Endothelial cell of umbilical vein (primary cell): ENCODE measurements around the gene LIN7A. TPM values are rescaled to one million over a fixed set of nuclear protein-coding genes. Genes with fewer than 3 reads are reported as not detected.

Experiments used
- BruUV-seq: library from RNA; stranded (reverse); fragments of 400-500 nt; replicated peaks from 2 replicates; lab custom pipeline; 2021; lab: Mats Ljungman, UMichigan
- CTCF ChIA-PET: fragments of 300-600, 350-600 bp; sonication (Branson Sonifier 250); formaldehyde crosslinking; loops from one replicate; lab custom pipeline; 2021; ENCODE audit warnings: antibody characterized with exemption, inconsistent platforms; lab: Charles Lee
- POLR2A ChIA-PET: fragments of 300-600, 350-600 bp; sonication (Branson Sonifier 250); formaldehyde crosslinking; loops from one replicate; lab custom pipeline; 2021; ENCODE audit warnings: antibody characterized with exemption, inconsistent platforms; lab: Charles Lee
- DNase-seq: peaks from one replicate; pipeline ENCODE4 v3.0.0-alpha.2; 2011; ENCODE audit warnings: low read depth, low spot score
- FAIRE-seq: peaks from 2 replicates; lab custom pipeline; 2011; peaks lifted over from hg19 to GRCh38; lab: Jason Lieb, UNC
- H2AFZ ChIP-seq: 2 replicates; pipeline ENCODE4 v1.6.0; 2012; ENCODE audit warnings: low read depth, low read length, control low read depth, inconsistent platforms
- H3K27ac ChIP-seq: 2 replicates; pipeline ENCODE4 v1.5.1; 2011; ENCODE audit warnings: low read depth, mild to moderate bottlenecking, control low read depth, low read length, moderate library complexity; ENCODE audit not compliant: insufficient read depth
- H3K27me3 ChIP-seq, 2 experiments: 2 replicates each; pipeline versions ENCODE4 v1.6.0 to v1.6.1; 2011; ENCODE audit warnings: low read length in 2 of 2, mixed read lengths in 1 of 2; ENCODE audit not compliant: control insufficient read depth in 2 of 2, insufficient read depth in 2 of 2
- H3K36me3 ChIP-seq, 2 experiments: 2 replicates in 1 of 2; 3 replicates in 1 of 2; pipeline ENCODE4 v1.5.1; 2011; ENCODE audit warnings: low read length in 2 of 2, mild to moderate bottlenecking in 1 of 2, moderate library complexity in 1 of 2; ENCODE audit not compliant: control insufficient read depth in 2 of 2, insufficient read depth in 2 of 2; ENCODE audit errors: extremely low read depth in 1 of 2
- H3K4me1 ChIP-seq: 3 replicates; pipeline ENCODE4 v1.5.1; 2011; ENCODE audit warnings: mild to moderate bottlenecking, low read length; ENCODE audit not compliant: control insufficient read depth, insufficient read depth; ENCODE audit errors: extremely low read depth
- H3K4me2 ChIP-seq: 2 replicates; pipeline ENCODE4 v1.6.1; 2011; ENCODE audit warnings: low read length, control low read depth, mixed read lengths; ENCODE audit not compliant: insufficient read depth
- H3K4me3 ChIP-seq, 3 experiments: fragments of 200-600 bp in 1 of 3; sonication (generic), shearing (Covaris generic) in 1 of 3; replicated peaks in 1 of 3; 2 replicates each; pipeline ENCODE4 v1.5.1; 2011 to 2016; ENCODE audit warnings: control low read depth in 3 of 3, low read length in 3 of 3, mild to moderate bottlenecking in 2 of 3, inconsistent platforms in 1 of 3, low read depth in 1 of 3, moderate library complexity in 1 of 3; ENCODE audit not compliant: insufficient read depth in 1 of 3
- H3K79me2 ChIP-seq: 2 replicates; pipeline ENCODE4 v1.6.0; 2012; ENCODE audit warnings: low read length, inconsistent platforms; ENCODE audit not compliant: control insufficient read depth, insufficient read depth
- H3K9ac ChIP-seq: replicated peaks from 2 replicates; pipeline ENCODE3; 2011; ENCODE audit warnings: low read length, control low read depth; ENCODE audit not compliant: insufficient read depth; ENCODE audit errors: extremely low read depth
- H3K9me1 ChIP-seq: replicated peaks from 3 replicates; pipeline ENCODE4 v1.6.0; 2011; ENCODE audit warnings: mild to moderate bottlenecking, low read length; ENCODE audit not compliant: control insufficient read depth, insufficient read depth; ENCODE audit errors: extremely low read depth
- H3K9me3 ChIP-seq: replicated peaks from 2 replicates; pipeline ENCODE4 v1.5.1; 2012; ENCODE audit warnings: low read length, inconsistent platforms; ENCODE audit not compliant: control insufficient read depth, insufficient read depth
- H4K20me1 ChIP-seq: replicated peaks from 2 replicates; pipeline ENCODE3; 2011; ENCODE audit warnings: mild to moderate bottlenecking, low read length; ENCODE audit not compliant: control insufficient read depth, insufficient read depth; ENCODE audit errors: extremely low read depth
- CTCF ChIP-seq, 2 donors: IDR thresholded peaks; 1 replicate in 1 of 2; 2 replicates in 1 of 2; pipeline ENCODE4 v1.5.1; 2011; ENCODE audit warnings: low read length in 2 of 2, mild to moderate bottlenecking in 2 of 2, moderate library complexity in 2 of 2, control low read depth in 1 of 2, inconsistent platforms in 1 of 2, low read depth in 1 of 2; ENCODE audit not compliant: insufficient read depth in 1 of 2; ENCODE audit errors: extremely low read depth in 1 of 2
- EZH2 ChIP-seq: IDR thresholded peaks from 2 replicates; pipeline ENCODE4 v1.6.1; 2012; ENCODE audit warnings: borderline replicate concordance, low read depth, mild to moderate bottlenecking, moderate library complexity, low read length, inconsistent platforms; ENCODE audit not compliant: severe bottlenecking
- FOS ChIP-seq: IDR thresholded peaks from 2 replicates; pipeline ENCODE4 v1.6.1; 2011; ENCODE audit warnings: mild to moderate bottlenecking, low read length, moderate library complexity, borderline replicate concordance; ENCODE audit not compliant: insufficient read depth
- GATA2 ChIP-seq: IDR thresholded peaks from 2 replicates; pipeline ENCODE4 v1.7.0; 2011; ENCODE audit warnings: low read depth, mild to moderate bottlenecking, moderate library complexity, mixed read lengths, low read length; ENCODE audit not compliant: insufficient read length, insufficient read depth
- JUN ChIP-seq: IDR thresholded peaks from 2 replicates; pipeline ENCODE4 v1.6.1; 2011; ENCODE audit warnings: borderline replicate concordance, low read depth; ENCODE audit not compliant: insufficient read length, insufficient read depth
- MYC ChIP-seq: IDR thresholded peaks from one replicate; pipeline ENCODE4 v1.6.1; 2011; ENCODE audit warnings: mild to moderate bottlenecking, low read depth, low read length
- POLR2A ChIP-seq: IDR thresholded peaks from 2 replicates; pipeline ENCODE4 v1.6.1; 2012; ENCODE audit warnings: low read depth, mild to moderate bottlenecking, control low read depth, low read length
- POLR2AphosphoS5 ChIP-seq: IDR thresholded peaks from 2 replicates; pipeline ENCODE4 v1.6.1; 2012; ENCODE audit warnings: low read depth, mild to moderate bottlenecking, control low read depth, low read length, moderate library complexity; ENCODE audit not compliant: insufficient read depth
- dilution Hi-C: fragments of 300-500 bp; cut with MboI; formaldehyde crosslinking; loops from one replicate; pipeline ENCODE4 v1.15.0; 2019; ENCODE audit warnings: low sequenced_read_pairs; ENCODE audit not compliant: extremely low pct_ligation_motif_present
- intact Hi-C: fragments of 100-400 bp; cut with micrococcal nuclease; formaldehyde crosslinking; loops from one replicate; pipeline ENCODE4 v1.10.0; 2022
- polyA plus RNA-seq, 4 experiments: library from polyadenylated mRNA; depleted of rRNA in 3 of 4; stranded (reverse) in 3 of 4; unstranded in 1 of 4; fragments of >200 nt; gene quantifications; 2 replicates each; pipeline versions ENCODE4 v1.2.1 to v1.2.3, GENCODE V29; 2011 to 2012; ENCODE audit warnings: missing spikeins in 1 of 4
- total RNA-seq: library from RNA; stranded (reverse); gene quantifications from 2 replicates; pipeline ENCODE4 v1.2.3, GENCODE V29; 2021
- TF ChIP-seq, protein P1 (sequence below): IDR thresholded peaks from 2 replicates; pipeline ENCODE4 v1.6.1; 2011; ENCODE audit not compliant: insufficient read depth, insufficient read length

LIN7A gene
- total and polyA plus RNA-seq, 2 donors (not counting 3 experiments of a cell fraction or from before 2014, with no cell fraction given), result 1.6 to 4.3 TPM

DNA sequence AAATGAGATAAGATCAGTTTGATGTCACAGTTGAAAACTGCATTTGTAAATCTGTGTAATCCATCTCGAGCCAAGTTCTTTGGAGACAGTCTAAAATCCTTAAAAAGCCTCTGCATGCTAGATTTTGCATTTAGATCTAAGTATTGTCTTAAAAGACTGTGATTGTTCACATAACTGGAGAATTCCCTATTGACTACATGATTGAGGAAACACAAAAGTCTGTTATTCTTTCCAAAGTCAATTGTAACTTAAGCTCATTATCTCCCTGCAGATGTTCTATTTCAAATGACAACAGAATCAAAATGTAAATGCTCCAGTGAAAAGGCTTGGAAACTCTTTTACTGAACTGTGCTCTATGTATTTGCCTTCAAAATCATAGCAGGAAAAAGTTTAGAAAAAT is 143.2 kb downstream of the LIN7A start:
- H3K9me1 ChIP-seq, result no peaks in the 10 kb centered on the region
- no peak overlapping the region for H3K4me3 ChIP-seq
- no TSS peak for BruUV-seq
- H3K27me3 ChIP-seq, result no peaks in the 10 kb centered on the region
- H3K79me2 ChIP-seq, result no peaks in the 10 kb centered on the region
- H4K20me1 ChIP-seq, result no peaks in the 10 kb centered on the region
- H3K9ac ChIP-seq, result no peak overlapping the region
- no peaks in the 10 kb centered on the region for H3K9me3 ChIP-seq
- no peaks in the 10 kb centered on the region for H3K36me3 ChIP-seq
- ChIA-PET CTCF (interaction anchor here (1.0 kb wide), 1 partner anchor 10 kb away, joined by 3 read pairs; no protein-coding TSS in a partner anchor), POLR2A (no interaction called here)
- TF ChIP-seq POLR2AphosphoS5 (no peak), JUN (no peak), POLR2A (no peak), GATA2 (no peak), EZH2 (no peak), CTCF (IDR thresholded peaks at IDR 0.05; ENCODE audit: extremely low read depth in 1 of 2, insufficient read depth in 1 of 2, low read depth in 1 of 2, low read length in 2 of 2) (no peak), FOS (no peak), MYC (no peak)
- TF ChIP-seq, protein P1, sequence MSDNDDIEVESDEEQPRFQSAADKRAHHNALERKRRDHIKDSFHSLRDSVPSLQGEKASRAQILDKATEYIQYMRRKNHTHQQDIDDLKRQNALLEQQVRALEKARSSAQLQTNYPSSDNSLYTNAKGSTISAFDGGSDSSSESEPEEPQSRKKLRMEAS, result no peak
- DNase-seq, result no peak
- FAIRE-seq, result no peak
- no peaks in the 10 kb centered on the region for H3K4me1 ChIP-seq
- no peak overlapping the region for H2AFZ ChIP-seq
- dilution Hi-C loops (no loop called here), intact Hi-C loops (no loop called here)
- H3K27ac ChIP-seq, result no peak overlapping the region
- H3K4me2 ChIP-seq, result no peak overlapping the region
